PC-3 (cell line): ENCODE results near the gene CEP70. TPM values are rescaled to one million over a fixed set of nuclear protein-coding genes. Genes with fewer than 3 reads are reported as not detected.

ENCODE experiments used
- ATAC-seq: fragments of 200-7000 bp; cut with Tn5 transposase; 2 replicates; pipeline ENCODE4 v1.9.1; 2020; ENCODE audit warnings: mild to moderate bottlenecking, moderate library complexity
- BruUV-seq: library from RNA; stranded (reverse); fragments of 400-500 nt; replicated peaks from 2 replicates; lab custom pipeline; 2021; lab: Mats Ljungman, UMichigan
- CTCF ChIA-PET: fragments of 300-600 bp; sonication (Branson Sonifier 250); formaldehyde crosslinking; loops from one replicate; lab custom pipeline; 2022; ENCODE audit warnings: antibody characterized with exemption; lab: Charles Lee
- POLR2A ChIA-PET: fragments of 300-600 bp; sonication (Branson Sonifier 250); formaldehyde crosslinking; loops from one replicate; lab custom pipeline; 2022; ENCODE audit warnings: antibody characterized with exemption; ENCODE audit not compliant: unreplicated experiment; lab: Charles Lee
- DNase-seq: peaks from one replicate; pipeline ENCODE4 v3.0.0-alpha.2; 2015
- H2AFZ ChIP-seq: fragments of 300-600 bp; sonication (generic); 2 replicates; pipeline ENCODE4 v1.6.0; 2016; ENCODE audit warnings: antibody characterized with exemption, low read length
- H3F3A ChIP-seq: fragments of 300-600 bp; sonication (generic); one replicate; pipeline ENCODE4 v1.6.0; 2017; ENCODE audit warnings: antibody characterized with exemption, low read length, control low read depth, mild to moderate bottlenecking; ENCODE audit not compliant: unreplicated experiment
- H3K27ac ChIP-seq: fragments of 300-600 bp; sonication (generic); 2 replicates; pipeline ENCODE4 v1.5.1; 2016; ENCODE audit warnings: mild to moderate bottlenecking, low read length
- H3K27me3 ChIP-seq: fragments of 300-600 bp; sonication (generic); 2 replicates; pipeline ENCODE4 v1.6.1; 2016; ENCODE audit warnings: low read length, mixed read lengths
- H3K36me3 ChIP-seq: fragments of 300-600 bp; sonication (generic); 2 replicates; pipeline ENCODE4 v1.6.1; 2016; ENCODE audit warnings: low read depth, mixed run types, low read length, mixed read lengths
- H3K4me1 ChIP-seq: fragments of 300-600 bp; sonication (generic); 2 replicates; pipeline ENCODE4 v1.5.1; 2016; ENCODE audit warnings: low read length; ENCODE audit not compliant: insufficient read depth
- H3K4me2 ChIP-seq: fragments of 300-600 bp; sonication (generic); 2 replicates; pipeline ENCODE4 v1.6.0; 2016; ENCODE audit warnings: low read length
- H3K4me3 ChIP-seq: fragments of 300-600 bp; sonication (generic); 2 replicates; pipeline ENCODE4 v1.5.1; 2016; ENCODE audit warnings: mild to moderate bottlenecking, low read length, mixed read lengths
- H3K79me2 ChIP-seq: fragments of 300-600 bp; sonication (generic); 2 replicates; pipeline ENCODE4 v1.6.1; 2017; ENCODE audit warnings: low read length, mixed read lengths
- H3K9ac ChIP-seq: fragments of 300-600 bp; sonication (generic); 2 replicates; pipeline ENCODE4 v1.6.0; 2016; ENCODE audit warnings: mild to moderate bottlenecking, low read length
- H3K9me2 ChIP-seq: fragments of 300-600 bp; sonication (generic); replicated peaks from 2 replicates; pipeline ENCODE4 v1.6.1; 2016; ENCODE audit warnings: mixed run types, low read length, mixed read lengths
- H3K9me3 ChIP-seq: fragments of 300-600 bp; sonication (generic); 2 replicates; pipeline ENCODE4 v1.6.1; 2016; ENCODE audit warnings: low read length, mixed read lengths
- H4K20me1 ChIP-seq: fragments of 300-600 bp; sonication (generic); 2 replicates; pipeline ENCODE4 v1.6.1; 2016; ENCODE audit warnings: low read length, mixed read lengths
- CTCF ChIP-seq: fragments of 300-600 bp; sonication (generic); conservative IDR thresholded peaks from 2 replicates; pipeline ENCODE4 v1.5.1; 2017; ENCODE audit warnings: antibody characterized with exemption, low read depth, mild to moderate bottlenecking, low read length
- EZH2 ChIP-seq: fragments of 300-600 bp; sonication (generic); IDR thresholded peaks from one replicate; pipeline ENCODE4 v1.6.1; 2017; ENCODE audit warnings: antibody characterized with exemption, mild to moderate bottlenecking, low read length; ENCODE audit not compliant: unreplicated experiment
- EZH2phosphoT487 ChIP-seq: fragments of 300-600 bp; sonication (generic); IDR thresholded peaks from 2 replicates; pipeline ENCODE4 v1.6.1; 2018; ENCODE audit warnings: mild to moderate bottlenecking, antibody characterized with exemption, low read length, borderline replicate concordance
- intact Hi-C: fragments of 100-400 bp; cut with micrococcal nuclease; formaldehyde crosslinking; loops from 2 replicates; pipeline ENCODE4 v1.9.0; 2023
- total RNA-seq: library from RNA; depleted of rRNA; stranded (reverse); fragments of >200 nt; gene quantifications from 2 replicates; pipeline ENCODE4 v1.2.3, GENCODE V29; 2014

Gene CEP70
- total RNA-seq, 1 experiment from 2014 or later = 16.7 TPM

DNA sequence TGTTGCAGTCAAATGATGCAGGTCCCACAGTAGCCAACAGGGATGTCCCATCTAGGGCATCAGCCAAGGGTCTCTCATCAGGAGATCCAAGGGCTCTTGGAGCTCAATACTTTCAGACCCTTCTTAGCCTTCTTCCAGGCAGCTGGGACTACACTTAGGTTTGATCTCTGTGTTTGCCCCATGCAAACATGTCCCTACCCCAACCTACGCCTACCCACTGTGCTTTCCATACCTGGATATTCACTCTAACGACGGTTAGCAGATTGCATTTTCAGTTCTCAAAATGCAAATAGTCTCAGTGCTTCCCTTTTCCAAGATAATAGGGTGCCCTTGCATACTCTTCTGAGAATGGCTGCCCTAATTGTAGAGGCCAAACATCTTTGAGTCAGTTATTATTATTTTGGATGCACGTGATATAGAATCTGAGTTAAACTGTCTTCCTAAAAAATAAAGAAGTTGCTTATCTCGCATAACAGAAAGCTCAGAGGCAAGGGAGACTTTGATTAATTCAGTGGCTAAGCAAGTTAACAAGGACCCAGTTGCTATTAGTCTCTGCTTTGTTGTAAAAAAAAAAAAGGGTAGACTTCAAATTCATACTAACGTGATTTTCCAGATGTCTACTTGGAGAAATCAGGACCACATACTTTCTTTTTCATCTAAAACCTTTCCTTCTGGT lies 1.0 kb upstream of the CEP70 start:
- Histone ChIP-seq H3K9me3 (no peaks in the 10 kb centered on the region), H3K36me3 (no peaks in the 10 kb centered on the region; the same call in 1 of the 2 replicates), H3K4me3 (peak overlapping the region; percentile 91; the same call in 1 of the 2 replicates), H2AFZ (peak overlapping the region; percentile 99; the same call in 1 of the 2 replicates), H3F3A (no peaks in the 10 kb centered on the region), H3K9me2 (no peaks in the 10 kb centered on the region), H3K4me2 (peak overlapping the region; percentile 99), H3K79me2 (peaks cover 22% of the 10 kb centered on the region), H3K27me3 (no peaks in the 10 kb centered on the region), H3K27ac (no peak overlapping the region), H4K20me1 (no peaks in the 10 kb centered on the region), H3K9ac (no peak overlapping the region), H3K4me1 (0 out of 2 replicates have a peak, but pooled peaks cover 9% of the 10 kb centered on the region)
- ChIA-PET POLR2A (interaction anchor here (0.6 kb wide), 1 partner anchor 320 kb away, joined by 3 read pairs; no protein-coding TSS in a partner anchor), CTCF (interaction anchor here (0.5 to 2.8 kb wide), 6 partner anchors 92 to 341 kb away, joined by 3 to 18 read pairs (median 8); no protein-coding TSS in a partner anchor)
- TF ChIP-seq EZH2phosphoT487 (no peak), EZH2 (no peak), CTCF (no peak)
- DNase-seq (no peak), ATAC-seq (no peak)
- intact Hi-C loops = loop anchor here (1.0 to 5.0 kb wide), 8 partner anchors 99 to 327 kb away; partner anchors contain the start of gene PIK3CB
- no TSS peak for BruUV-seq

DNA sequence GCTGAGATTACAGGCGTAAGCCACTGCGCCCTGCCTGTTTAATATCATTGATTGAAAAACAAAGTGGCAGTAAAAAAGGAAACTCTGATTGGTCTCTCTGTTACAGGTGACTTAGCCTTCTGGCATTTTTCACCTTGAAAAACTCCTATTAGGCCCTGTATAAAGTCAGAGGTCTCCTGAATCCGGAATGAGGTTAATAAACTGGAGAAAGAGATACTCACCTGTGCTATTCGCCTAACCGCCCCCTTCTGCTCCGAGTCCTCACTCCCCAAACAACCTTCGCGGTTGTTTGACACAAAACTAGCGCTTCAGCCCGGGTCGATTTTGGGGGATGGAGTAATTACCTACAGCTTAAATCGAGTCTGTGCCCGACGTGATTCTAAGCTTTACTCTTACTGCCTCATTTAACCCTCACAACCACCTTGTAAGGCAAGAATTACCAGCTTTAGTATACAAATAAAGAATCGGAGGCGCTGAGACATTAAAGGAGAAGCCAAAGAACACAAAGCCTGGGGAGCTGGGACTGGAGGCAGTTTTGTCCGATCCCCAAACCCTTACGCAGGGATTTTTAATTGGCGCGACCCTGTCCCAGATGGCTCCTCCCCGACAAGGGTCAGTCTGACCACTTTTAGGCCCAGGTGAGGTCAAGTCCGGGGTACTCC lies 441 bp downstream of the CEP70 start:
- ChIA-PET CTCF (interaction anchor here (0.7 to 2.8 kb wide), 5 partner anchors 114 to 343 kb away, joined by 3 to 18 read pairs (median 12); no protein-coding TSS in a partner anchor), POLR2A (interaction anchor here (0.6 kb wide), 1 partner anchor 160 kb away, joined by 3 read pairs; no protein-coding TSS in a partner anchor)
- Histone ChIP-seq H3K9me3 (no peaks in the 10 kb centered on the region), H3K79me2 (peaks cover 22% of the 10 kb centered on the region), H3K4me1 (0 out of 2 replicates have a peak, but pooled peaks cover 9% of the 10 kb centered on the region), H3F3A (no peaks in the 10 kb centered on the region), H3K4me2 (peak overlapping the region; percentile 99), H3K27me3 (no peaks in the 10 kb centered on the region), H4K20me1 (no peaks in the 10 kb centered on the region), H3K9me2 (no peaks in the 10 kb centered on the region), H3K27ac (peak overlapping the region; percentile 62), H3K9ac (peak overlapping the region; percentile 69), H3K4me3 (peak overlapping the region; percentile 91), H3K36me3 (no peaks in the 10 kb centered on the region; the same call in 1 of the 2 replicates), H2AFZ (peak overlapping the region; percentile 99)
- DNase-seq (peak; percentile 27), ATAC-seq (peak; percentile 27)
- BruUV-seq = TSS peak; percentile 82
- intact Hi-C loops = loop anchor here (1.0 to 5.0 kb wide), 8 partner anchors 101 to 329 kb away; partner anchors contain the start of gene PIK3CB
- TF ChIP-seq EZH2 (no peak), EZH2phosphoT487 (no peak), CTCF (no peak)
